NK-92 treated with Interleukin-12 subunit alpha and Interleukin-12 subunit beta, amount 100 ng/mL, for 24 hours (cell line): ENCODE results near the gene ZFC3H1.

ENCODE experiments used
- DNase-seq: peaks from one replicate; lab custom pipeline; 2025; lab: John Stamatoyannopoulos, UW

ZFC3H1 gene

GRCh38 chr12:71627438-71628002 is 36.1 kb downstream of the ZFC3H1 start:
- no peak for DNase-seq

- DNase-seq: no peak
These were observed 36.9 kb downstream of the ZFC3H1 start for GRCh38 chr12:71626768-71627167.

GRCh38 chr12:71626098-71626497 is 37.5 kb downstream of the ZFC3H1 start:
- no peak for DNase-seq

- no peak for DNase-seq
These were observed 38.2 kb downstream of the ZFC3H1 start for GRCh38 chr12:71625476-71625875.

GRCh38 chr12:71621938-71622337 is 41.7 kb downstream of the ZFC3H1 start:
- DNase-seq: no peak

GRCh38 chr12:71610031-71610795 is 53.4 kb downstream of the ZFC3H1 start:
- DNase-seq: no peak

- DNase-seq: no peak
These were observed 55.9 kb downstream of the ZFC3H1 start for GRCh38 chr12:71607494-71608330.

GRCh38 chr12:71605039-71605438 is 58.6 kb downstream of the ZFC3H1 start:
- DNase-seq: no peak

- DNase-seq: no peak
These were observed 60.7 kb downstream of the ZFC3H1 start for GRCh38 chr12:71602761-71603577.

GRCh38 chr12:71601546-71601945 is 62.1 kb downstream of the ZFC3H1 start:
- DNase-seq: no peak

GRCh38 chr12:71599210-71599609 is 64.4 kb downstream of the ZFC3H1 start:
- no peak for DNase-seq

- DNase-seq: no peak
These were observed 69.3 kb downstream of the ZFC3H1 start for GRCh38 chr12:71594214-71594948.

GRCh38 chr12:71592841-71593240 is 70.8 kb downstream of the ZFC3H1 start:
- DNase-seq: no peak

- no peak for DNase-seq
These were observed 72.0 kb downstream of the ZFC3H1 start for GRCh38 chr12:71591601-71592000.

- DNase-seq: no peak
These were observed 74.2 kb downstream of the ZFC3H1 start for GRCh38 chr12:71589478-71589881.

- DNase-seq: no peak
These were observed 76.6 kb downstream of the ZFC3H1 start for GRCh38 chr12:71587012-71587411.

- no peak for DNase-seq
These were observed 78.4 kb downstream of the ZFC3H1 start for GRCh38 chr12:71585218-71585617.

- no peak for DNase-seq
These were observed 79.3 kb downstream of the ZFC3H1 start for GRCh38 chr12:71584356-71584755.

- no peak for DNase-seq
These were observed 80.7 kb downstream of the ZFC3H1 start for GRCh38 chr12:71582925-71583324.

GRCh38 chr12:71581206-71581605 is 82.4 kb downstream of the ZFC3H1 start:
- DNase-seq: no peak

GRCh38 chr12:71578694-71579258 is 84.9 kb downstream of the ZFC3H1 start:
- DNase-seq: no peak
